SH-SY5Y (cell line): ENCODE measurements around the gene SLC6A11.

Experiments
- GATA2 ChIP-seq: IDR thresholded peaks from 2 replicates; pipeline ENCODE4 v1.6.1; 2011; ENCODE audit warnings: mild to moderate bottlenecking, low read depth, low read length
- GATA3 ChIP-seq: IDR thresholded peaks from 2 replicates; pipeline ENCODE4 v1.6.1; 2011; ENCODE audit warnings: low read depth, mild to moderate bottlenecking, low read length, moderate library complexity

- TF ChIP-seq GATA2 (no peak), GATA3 (no peak)
These were observed 25.1 kb downstream of the SLC6A11 start for GRCh38 chr3:10841100-10841499.
